Endodermal cell (in vitro differentiated cells): ENCODE measurements around the gene ZNF275. TPM values are rescaled to one million over a fixed set of nuclear protein-coding genes. Genes with fewer than 3 reads are reported as not detected.

Experiments
- DNase-seq: peaks from one replicate; pipeline ENCODE4 v3.0.0-alpha.2; 2017
- H3K27ac ChIP-seq: 2 replicates; pipeline ENCODE4 v1.5.1; 2013; ENCODE audit warnings: mild to moderate bottlenecking, low read depth, low read length, moderate library complexity
- H3K27me3 ChIP-seq: 2 replicates; pipeline ENCODE4 v1.6.1; 2013; ENCODE audit warnings: mild to moderate bottlenecking, low read length, moderate library complexity; ENCODE audit not compliant: insufficient read depth, control insufficient read depth, poor library complexity, severe bottlenecking
- H3K36me3 ChIP-seq: 2 replicates; pipeline ENCODE4 v1.7.0; 2013; ENCODE audit warnings: mild to moderate bottlenecking, low read length, moderate library complexity; ENCODE audit not compliant: control insufficient read depth, insufficient read depth
- H3K4me1 ChIP-seq: one replicate; pipeline ENCODE4 v1.7.0; 2013; ENCODE audit warnings: low read length; ENCODE audit not compliant: control insufficient read depth, insufficient read depth
- H3K4me3 ChIP-seq: 2 replicates; pipeline ENCODE4 v1.5.1; 2013; ENCODE audit warnings: mild to moderate bottlenecking, low read length, moderate library complexity
- H3K9ac ChIP-seq: 2 replicates; pipeline ENCODE4 v1.6.1; 2013; ENCODE audit warnings: mild to moderate bottlenecking, low read length, moderate library complexity; ENCODE audit not compliant: poor library complexity, severe bottlenecking; ENCODE audit errors: extremely low read depth
- H3K9me3 ChIP-seq: 2 replicates; pipeline ENCODE4 v1.6.1; 2013; ENCODE audit warnings: mild to moderate bottlenecking, low read length, moderate library complexity; ENCODE audit not compliant: control insufficient read depth
- H3K27ac Mint-ChIP-seq: 2 replicates; pipeline ENCODE4 v1.8.0; 2020; ENCODE audit warnings: mixed read lengths
- H3K27me3 Mint-ChIP-seq: 2 replicates; pipeline ENCODE4 v1.8.0; 2021; ENCODE audit warnings: mild to moderate bottlenecking, mixed read lengths; ENCODE audit not compliant: insufficient read depth
- H3K36me3 Mint-ChIP-seq: 2 replicates; pipeline ENCODE4 v1.8.0; 2020; ENCODE audit warnings: low read depth, mixed read lengths
- H3K4me1 Mint-ChIP-seq: 2 replicates; pipeline ENCODE4 v1.8.0; 2020; ENCODE audit warnings: mixed read lengths
- H3K4me3 Mint-ChIP-seq: 2 replicates; pipeline ENCODE4 v1.8.0; 2020; ENCODE audit warnings: mild to moderate bottlenecking, moderate library complexity, mixed read lengths
- H3K9me3 Mint-ChIP-seq: 2 replicates; pipeline ENCODE4 v1.8.0; 2020; ENCODE audit warnings: mild to moderate bottlenecking, mixed read lengths
- CTCF ChIP-seq: fragments of 200-600 bp; sonication (generic); conservative IDR thresholded peaks from 2 replicates; pipeline ENCODE4 v1.5.0; 2021; ENCODE audit warnings: antibody characterized with exemption, mild to moderate bottlenecking
- WGBS, 2 experiments: methylation state at CpG; one replicate each; pipeline versions ENCODE4 v1.1.5 to v1.1.7; 2013; ENCODE audit warnings: missing lambda C conversion rate in 2 of 2, mixed read lengths in 1 of 2; ENCODE audit not compliant: insufficient coverage in 1 of 2, insufficient read length in 1 of 2; 5-methylcytosine and 5-hydroxymethylcytosine counted together
- total RNA-seq, 2 donors: library from RNA; stranded (reverse); fragmentation: NEBNext Ultra II Directional in 1 of 2; extraction: Animal tissue kit (Norgen Biotek cat#: 25700) in 1 of 2; gene quantifications; 2 replicates in 1 of 2; 3 replicates in 1 of 2; pipeline ENCODE4 v1.2.1, GENCODE V29; 2021

ZNF275 gene
- total RNA-seq, 2 donors from 2014 or later: 11.0 to 12.6 TPM

GRCh38 chrX:153397256-153397960 lies 63.5 kb downstream of the ZNF275 start:
- Histone ChIP-seq H3K27ac (no peak overlapping the region), H3K9me3 (no peaks in the 10 kb centered on the region), H3K36me3 (no peaks in the 10 kb centered on the region), H3K9ac (no peak overlapping the region), H3K4me3 (no peak overlapping the region), H3K4me1 (no peaks in the 10 kb centered on the region), H3K27me3 (no peaks in the 10 kb centered on the region)
- no peak overlapping the region for H3K4me3 Mint-ChIP-seq
- H3K9me3 Mint-ChIP-seq: peaks cover 43% of the 10 kb centered on the region
- no peaks in the 10 kb centered on the region for H3K4me1 Mint-ChIP-seq
- WGBS, 2 experiments: 88% methylated on average over 27 of the region's 27 CpGs; no CpG with 5 or more reads in 1 of the 2 experiments
- H3K27me3 Mint-ChIP-seq: peaks cover 6% of the 10 kb centered on the region
- H3K36me3 Mint-ChIP-seq: peaks cover 3% of the 10 kb centered on the region
- H3K27ac Mint-ChIP-seq: no peak overlapping the region
- DNase-seq: peak; percentile 38
- TF ChIP-seq CTCF: no peak

DNA sequence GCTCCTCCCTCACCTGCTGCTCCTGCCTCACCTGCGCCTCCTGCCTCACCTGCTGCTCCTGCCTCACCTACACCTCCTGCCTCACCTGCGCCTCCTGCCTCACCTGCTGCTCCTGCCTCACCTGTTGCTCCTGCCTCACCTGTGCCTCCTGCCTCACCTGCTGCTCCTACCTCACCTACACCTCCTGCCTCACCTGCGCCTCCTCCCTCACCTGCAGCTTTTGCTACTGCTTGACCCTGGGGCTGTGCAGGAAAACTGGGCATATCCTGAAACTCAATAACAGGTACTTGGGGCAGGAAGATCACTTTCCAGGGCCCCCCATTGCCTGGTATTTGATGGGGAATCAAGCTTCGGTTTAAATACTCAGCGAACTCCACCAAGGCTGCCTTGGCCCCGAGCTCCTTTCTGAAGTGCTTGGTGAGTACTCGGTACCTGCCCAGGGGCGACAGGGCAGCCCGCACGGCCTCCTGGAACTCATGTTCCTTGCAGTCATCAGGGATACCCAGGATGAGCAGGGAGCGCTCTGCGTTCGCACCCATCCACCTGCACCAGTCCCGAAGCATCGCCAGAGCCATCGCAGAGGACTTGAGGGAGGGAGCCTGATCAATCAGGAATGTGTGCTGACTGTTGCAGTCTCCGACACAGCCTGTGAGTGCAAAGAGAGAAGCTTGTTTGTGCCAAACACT lies 64.5 kb downstream of the ZNF275 start:
- peaks cover 51% of the 10 kb centered on the region for H3K9me3 Mint-ChIP-seq
- H3K27me3 Mint-ChIP-seq: peaks cover 8% of the 10 kb centered on the region
- no peak overlapping the region for H3K9ac ChIP-seq
- no peak overlapping the region for H3K27ac ChIP-seq
- H3K9me3 ChIP-seq: no peaks in the 10 kb centered on the region
- no peak for DNase-seq
- H3K27me3 ChIP-seq: peaks cover 4% of the 10 kb centered on the region
- H3K4me3 Mint-ChIP-seq: no peak overlapping the region
- H3K4me1 ChIP-seq: no peaks in the 10 kb centered on the region
- TF ChIP-seq CTCF: no peak
- H3K36me3 Mint-ChIP-seq: peaks cover 3% of the 10 kb centered on the region
- H3K4me1 Mint-ChIP-seq: no peaks in the 10 kb centered on the region
- H3K27ac Mint-ChIP-seq: no peak overlapping the region
- 82 to 97% methylated on average over 5 to 16 of the region's 17 CpGs for WGBS, 2 experiments
- H3K4me3 ChIP-seq: no peak overlapping the region
- H3K36me3 ChIP-seq: no peaks in the 10 kb centered on the region

DNA sequence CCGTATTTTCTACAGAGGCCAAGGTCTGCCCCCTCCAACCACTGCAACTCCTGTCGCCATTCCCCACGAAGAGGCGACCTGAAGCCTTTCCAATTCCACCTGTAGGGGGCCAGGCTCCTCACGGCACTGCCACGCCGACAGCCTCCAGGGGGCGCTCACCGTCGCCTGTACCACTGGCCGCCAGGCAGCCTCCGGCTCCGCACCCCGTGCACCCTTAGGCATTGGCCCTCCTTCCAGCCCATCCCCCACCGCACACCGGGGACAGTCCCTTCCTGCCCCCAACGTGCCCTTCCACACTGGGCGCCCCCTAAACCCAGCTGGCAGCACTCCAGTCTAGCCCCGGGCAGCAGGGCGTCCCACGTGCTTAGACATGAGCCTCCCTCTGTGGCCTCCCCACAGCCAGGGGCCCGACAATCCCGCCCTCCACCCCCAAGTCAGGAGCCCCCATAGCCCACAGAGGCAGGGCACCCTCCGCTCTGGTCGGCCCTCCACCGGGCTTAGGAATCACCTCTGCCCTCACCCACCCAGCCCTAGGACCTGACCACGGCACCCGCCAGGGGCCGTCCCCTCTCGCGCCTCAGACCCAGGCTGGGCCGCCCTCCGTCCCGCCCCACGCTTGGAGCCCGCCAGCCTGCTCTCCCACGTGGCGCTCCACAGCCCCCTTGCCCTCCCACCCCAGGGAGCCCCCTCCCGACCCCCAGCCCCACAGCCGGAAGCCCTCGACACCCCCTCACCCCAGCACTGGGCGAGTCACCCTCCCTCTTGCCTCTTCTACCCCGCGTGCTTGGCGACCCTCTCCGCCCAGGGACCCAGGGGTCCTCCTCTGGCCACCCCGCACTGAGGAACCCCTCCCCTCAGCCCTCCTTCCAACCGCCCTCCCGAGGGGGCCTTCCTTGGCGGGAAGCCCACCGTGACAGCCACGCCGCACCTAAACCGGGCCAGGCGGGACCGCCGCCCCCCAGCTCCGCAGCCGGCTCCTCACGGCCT lies 66.5 kb downstream of the ZNF275 start:
- peak; percentile 94 for TF ChIP-seq CTCF
- Histone ChIP-seq H3K36me3 (no peaks in the 10 kb centered on the region), H3K27me3 (peaks cover 5% of the 10 kb centered on the region), H3K9me3 (no peaks in the 10 kb centered on the region), H3K4me3 (no peak overlapping the region), H3K27ac (no peak overlapping the region), H3K4me1 (no peaks in the 10 kb centered on the region), H3K9ac (no peak overlapping the region)
- Mint-ChIP-seq H3K9me3 (peaks cover 64% of the 10 kb centered on the region), H3K27ac (no peak overlapping the region), H3K36me3 (peaks cover 3% of the 10 kb centered on the region), H3K4me3 (no peak overlapping the region), H3K4me1 (no peaks in the 10 kb centered on the region), H3K27me3 (peaks cover 12% of the 10 kb centered on the region)
- WGBS, 2 experiments: 65 to 73% methylated on average over 8 to 44 of the region's 60 CpGs
- peak; percentile 86 for DNase-seq
